GM12801 (cell line): ENCODE measurements around the gene ACSF2.

ENCODE experiments used
- CTCF ChIP-seq: IDR thresholded peaks from one replicate; pipeline ENCODE4 v1.5.1; 2011; ENCODE audit warnings: control low read depth; ENCODE audit not compliant: insufficient read length; ENCODE audit errors: extremely low read depth

Gene ACSF2

DNA sequence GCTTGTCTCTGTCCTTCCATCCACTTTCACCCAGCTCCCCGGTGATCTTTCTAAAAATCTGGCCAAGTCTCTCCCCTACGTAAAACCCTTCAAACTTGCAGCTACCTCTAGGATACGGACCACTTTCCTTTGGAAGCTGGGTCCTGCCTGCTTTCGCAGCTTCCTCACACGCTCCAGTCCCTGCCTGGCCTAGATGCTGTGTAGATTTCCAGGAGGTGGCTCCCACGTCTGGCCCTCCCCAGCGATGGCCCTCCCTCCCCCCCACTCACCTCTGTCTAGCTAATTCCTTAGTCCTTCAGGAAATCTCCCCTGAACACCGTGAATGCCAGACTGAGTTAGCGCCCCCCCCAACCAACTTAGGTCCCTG, 28.1 kb upstream of the ACSF2 start:
- no peak for TF ChIP-seq CTCF

GRCh38 chr17:50406578-50406977, 19.4 kb upstream of the ACSF2 start:
- no peak for TF ChIP-seq CTCF

DNA sequence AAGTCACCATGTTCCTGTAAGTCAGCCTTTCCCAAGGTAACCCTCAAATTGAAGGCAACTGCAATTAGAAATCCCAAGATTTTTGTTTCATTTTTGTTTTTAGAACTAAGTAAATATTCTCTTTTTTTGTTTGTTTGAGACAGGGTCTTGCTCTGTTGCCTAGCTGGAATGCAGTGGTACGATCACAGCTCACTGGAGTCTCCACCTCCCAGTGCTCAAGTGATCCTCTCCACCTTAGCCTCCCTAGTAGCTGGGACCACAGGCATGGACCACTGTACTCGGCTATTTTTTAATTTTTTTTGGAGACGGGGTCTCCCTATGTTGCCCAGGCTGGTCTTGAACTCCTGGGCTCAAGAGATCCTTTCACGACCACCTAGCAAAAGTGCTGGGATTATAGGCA, 18.1 kb upstream of the ACSF2 start:
- no peak for TF ChIP-seq CTCF

- no peak for TF ChIP-seq CTCF
Measured at GRCh38 chr17:50412188-50412732, 13.8 kb upstream of the ACSF2 start.

- TF ChIP-seq CTCF = no peak
Measured at GRCh38 chr17:50414808-50415207, 11.2 kb upstream of the ACSF2 start.

- TF ChIP-seq CTCF = no peak
Measured at GRCh38 chr17:50420419-50421112, 5.5 kb upstream of the ACSF2 start.

- TF ChIP-seq CTCF = no peak
Measured at GRCh38 chr17:50421308-50422051, 4.5 kb upstream of the ACSF2 start.
